ENCODE data around the gene HSF4.

The HSF4 gene

GRCh38 chr16:67146523-67147357, 17.8 kb upstream of the HSF4 start:
- no peak overlapping the region for H3K27ac ChIP-seq
- TF ChIP-seq CTCF (conservative IDR thresholded peaks at IDR 0.05), result no peak

GRCh38 chr16:67147437-67148140, 17.0 kb upstream of the HSF4 start:
- H3K27ac ChIP-seq, result no peak overlapping the region
- no peak for TF ChIP-seq CTCF (conservative IDR thresholded peaks at IDR 0.05)

GRCh38 chr16:67148221-67148620, 16.3 kb upstream of the HSF4 start:
- no peak for TF ChIP-seq CTCF (conservative IDR thresholded peaks at IDR 0.05)
- no peak overlapping the region for H3K27ac ChIP-seq

- no peak overlapping the region for H3K27ac ChIP-seq
- TF ChIP-seq CTCF (conservative IDR thresholded peaks at IDR 0.05), result no peak
These were observed 15.8 kb upstream of the HSF4 start for GRCh38 chr16:67148656-67149275.

- H3K27ac ChIP-seq, result no peak overlapping the region
- no peak for TF ChIP-seq CTCF (conservative IDR thresholded peaks at IDR 0.05)
These were observed 15.1 kb upstream of the HSF4 start for GRCh38 chr16:67149276-67150046.

GRCh38 chr16:67150047-67150832, 14.3 kb upstream of the HSF4 start:
- no peak for TF ChIP-seq CTCF (conservative IDR thresholded peaks at IDR 0.05)
- H3K27ac ChIP-seq, result no peak overlapping the region
